Activated T-cell treated with anti-CD3 and anti-CD28 coated beads, Interleukin-2, amount 50 U/mL, for 48 hours (primary cell): ENCODE results near the gene PBRM1.

Experiments
- DNase-seq, 2 experiments: peaks; one replicate each; pipeline ENCODE4 v3.0.0-alpha.2; 2020

PBRM1 gene

DNA sequence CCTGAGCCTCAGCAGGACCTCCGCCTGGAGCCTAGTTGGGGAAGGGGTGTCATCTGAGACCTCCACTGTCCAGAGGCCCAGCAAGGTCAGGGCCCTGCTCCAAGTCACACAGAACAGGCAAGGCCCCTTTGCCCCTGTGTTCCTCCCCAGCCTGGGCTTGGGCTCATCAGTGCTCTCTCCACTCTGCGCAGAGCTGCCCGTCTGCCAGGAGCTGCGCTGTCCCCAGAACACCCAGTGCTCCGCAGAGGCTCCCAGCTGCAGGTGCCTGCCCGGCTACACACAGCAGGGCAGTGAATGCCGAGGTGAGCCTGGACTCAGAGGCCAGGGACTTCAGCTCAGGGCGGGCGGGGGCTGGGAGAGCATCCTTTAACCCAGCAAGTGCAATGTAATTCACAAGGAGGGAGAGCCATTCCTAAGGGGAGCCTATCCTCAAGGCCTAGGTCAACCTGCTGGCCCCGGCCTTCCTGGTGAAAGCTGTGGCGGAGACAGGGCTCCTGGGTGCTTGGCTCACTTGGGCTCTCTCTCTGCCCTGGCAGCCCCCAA, 182.8 kb downstream of the PBRM1 start:
- no peak for DNase-seq

DNA sequence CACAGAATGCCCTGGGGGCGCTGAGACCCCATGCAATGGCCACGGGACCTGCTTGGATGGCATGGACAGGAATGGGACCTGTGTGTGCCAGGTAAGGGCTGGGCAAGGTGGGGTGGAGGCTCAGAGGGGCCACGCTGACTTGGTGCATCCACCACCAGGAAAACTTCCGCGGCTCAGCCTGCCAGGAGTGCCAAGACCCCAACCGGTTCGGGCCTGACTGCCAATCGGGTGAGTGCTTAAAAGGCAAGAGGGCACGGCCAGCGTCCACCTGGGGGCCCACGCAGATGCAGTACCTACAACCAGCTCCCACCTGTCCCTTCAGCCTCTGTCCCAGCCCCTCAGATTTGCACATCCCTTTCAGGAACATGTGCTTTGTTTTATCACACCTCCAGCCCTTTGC, 183.7 kb downstream of the PBRM1 start:
- no peak for DNase-seq

DNA sequence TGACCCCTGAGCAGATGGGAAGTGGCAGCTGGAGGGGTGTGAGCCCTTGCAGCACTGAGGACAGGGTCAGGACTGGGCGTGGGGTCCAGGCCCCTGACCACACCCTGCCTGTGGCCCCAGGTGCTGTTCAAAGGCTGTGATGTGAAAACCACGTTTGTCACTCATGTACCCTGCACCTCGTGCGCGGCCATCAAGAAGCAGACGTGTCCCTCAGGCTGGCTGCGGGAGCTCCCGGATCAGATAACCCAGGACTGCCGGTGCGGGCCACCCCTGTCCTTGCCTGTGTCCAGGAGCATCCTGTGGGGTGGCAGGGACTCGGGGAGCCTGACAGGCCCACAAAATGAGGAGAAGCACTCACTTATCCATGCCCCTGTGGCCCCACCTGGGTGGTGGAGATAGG, 184.7 kb downstream of the PBRM1 start:
- no peak for DNase-seq

DNA sequence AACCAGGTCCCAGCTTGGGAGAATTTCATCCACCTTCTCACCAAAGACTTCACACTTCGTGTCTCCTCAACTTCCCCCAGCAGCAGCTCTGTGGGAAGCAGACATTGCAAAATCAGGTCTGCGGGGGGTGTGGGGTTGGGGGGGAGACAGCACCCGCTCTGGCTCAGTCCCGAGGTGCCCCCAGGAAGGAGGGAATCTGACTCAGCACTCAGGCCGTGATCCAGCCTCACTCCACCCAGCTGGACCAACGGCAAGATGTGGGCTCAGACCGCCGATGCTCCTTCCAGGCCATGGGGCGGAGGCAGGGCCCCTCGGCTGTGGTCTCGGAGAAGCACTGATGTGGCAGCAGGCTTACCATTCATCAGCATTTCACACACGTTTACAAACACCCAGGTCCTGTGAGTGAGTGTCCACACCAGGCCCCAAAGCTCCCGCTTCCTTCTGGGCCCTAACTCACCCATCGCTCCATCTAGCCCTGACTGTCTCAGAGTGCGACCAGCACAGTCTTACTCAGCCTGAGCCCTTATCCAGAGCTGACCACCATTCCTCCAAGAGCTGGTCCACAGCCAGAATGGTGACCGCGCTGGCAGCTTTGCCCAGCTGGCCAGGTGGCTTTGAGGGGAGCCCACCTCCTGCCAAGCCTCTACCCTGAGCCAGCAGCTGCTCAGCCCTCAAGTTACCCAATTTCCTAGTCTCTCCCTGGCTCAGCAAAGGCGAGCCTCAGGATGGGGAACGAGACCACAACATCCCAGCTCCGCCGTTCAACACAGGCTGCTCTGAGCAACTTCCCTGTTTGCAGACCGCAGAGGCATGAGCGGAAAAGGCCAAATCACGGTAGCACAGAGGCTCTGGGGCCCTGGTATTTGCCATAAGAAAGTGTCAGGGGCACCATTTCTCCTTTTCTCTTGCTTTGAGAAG, 187.3 kb downstream of the PBRM1 start:
- DNase-seq = no peak

DNA sequence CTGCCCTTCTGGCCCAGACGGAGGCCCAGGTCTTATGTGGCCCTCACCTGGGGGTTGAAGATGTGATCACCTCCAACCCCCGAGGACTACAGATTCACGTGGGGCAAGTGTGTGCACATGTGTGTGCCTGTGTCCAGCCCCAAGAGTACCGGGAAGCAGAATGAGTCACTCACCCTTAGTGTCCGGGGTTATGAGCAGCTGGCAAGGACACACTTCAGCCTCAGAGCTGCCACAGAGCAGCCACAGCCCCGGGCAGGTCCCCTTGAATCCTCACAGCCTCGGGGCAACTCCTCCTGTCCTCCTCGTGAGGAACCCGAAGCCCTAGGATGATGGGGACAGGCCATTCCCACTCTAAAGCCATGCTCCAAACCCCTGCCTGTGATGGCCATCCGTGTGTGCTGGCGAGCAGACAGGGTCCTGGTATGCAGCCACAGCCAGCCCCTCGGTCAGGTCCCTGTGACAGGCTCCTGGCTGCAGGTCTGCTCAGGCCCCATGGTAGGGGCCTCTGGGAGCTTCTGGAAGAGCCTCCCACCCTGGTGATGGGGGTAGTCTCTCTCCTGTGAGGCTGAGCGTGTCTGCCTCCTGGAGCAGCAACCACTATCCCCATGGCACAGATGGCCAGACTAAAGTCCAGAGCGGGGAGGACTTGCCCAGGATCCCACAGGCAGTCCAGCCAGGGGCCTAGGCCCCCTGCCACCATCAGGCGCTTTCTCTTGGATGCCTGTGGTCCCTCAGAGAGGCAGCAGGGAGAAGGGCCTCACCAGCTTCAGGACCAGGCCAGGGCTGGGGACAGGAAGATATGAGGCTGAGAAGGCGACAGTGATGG, 189.7 kb downstream of the PBRM1 start:
- no peak for DNase-seq
